BE2C (cell line): ENCODE data around the gene PGS1.

ENCODE experiments used
- DNase-seq: peaks from one replicate; pipeline ENCODE4 v3.0.0-alpha.2; 2020
- H3K27me3 ChIP-seq: fragments of 250-450 bp; sonication (Bioruptor Pico); 2 replicates; pipeline ENCODE4 v1.5.1; 2020; ENCODE audit warnings: mild to moderate bottlenecking
- H3K36me3 ChIP-seq: fragments of 250-450 bp; sonication (Bioruptor Pico); 2 replicates; pipeline ENCODE4 v1.5.1; 2020; ENCODE audit warnings: mild to moderate bottlenecking
- H3K4me1 ChIP-seq: fragments of 250-450 bp; sonication (Bioruptor Pico); 2 replicates; pipeline ENCODE4 v1.5.1; 2020
- H3K4me3 ChIP-seq: 2 replicates; pipeline ENCODE4 v1.5.1; 2011; ENCODE audit warnings: low read depth, low read length
- H3K9me3 ChIP-seq: fragments of 250-450 bp; sonication (Bioruptor Pico); 2 replicates; pipeline ENCODE4 v1.5.1; 2020
- TF ChIP-seq, protein P1 (sequence below): IDR thresholded peaks from 2 replicates; pipeline ENCODE4 v1.5.1; 2012; ENCODE audit warnings: mild to moderate bottlenecking, low read depth, low read length

The PGS1 gene

DNA sequence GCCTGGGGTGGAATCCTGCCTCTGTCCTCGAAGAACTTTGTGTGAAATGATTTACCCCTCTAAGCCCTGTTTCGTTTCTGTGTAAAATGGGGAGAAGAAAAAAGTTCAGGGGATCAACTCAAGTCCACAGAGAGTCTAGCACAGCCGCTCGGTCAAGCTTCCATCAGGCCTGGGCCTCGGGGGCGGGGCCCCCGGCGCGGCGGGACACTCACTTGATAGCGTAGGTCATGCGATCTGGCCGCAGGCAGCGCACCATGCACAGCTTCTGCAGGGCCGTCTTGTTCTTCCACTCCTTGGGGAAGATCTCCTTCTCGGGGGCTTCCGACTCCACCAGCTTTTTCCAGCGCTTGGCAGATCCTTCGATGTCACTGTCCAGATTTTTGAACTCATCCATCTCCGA, 65.9 kb downstream of the PGS1 start:
- Histone ChIP-seq H3K9me3 (no peaks in the 10 kb centered on the region), H3K4me3 (no peak overlapping the region), H3K27me3 (no peaks in the 10 kb centered on the region), H3K36me3 (no peaks in the 10 kb centered on the region), H3K4me1 (no peaks in the 10 kb centered on the region)
- DNase-seq = no peak
- TF ChIP-seq, protein P1, sequence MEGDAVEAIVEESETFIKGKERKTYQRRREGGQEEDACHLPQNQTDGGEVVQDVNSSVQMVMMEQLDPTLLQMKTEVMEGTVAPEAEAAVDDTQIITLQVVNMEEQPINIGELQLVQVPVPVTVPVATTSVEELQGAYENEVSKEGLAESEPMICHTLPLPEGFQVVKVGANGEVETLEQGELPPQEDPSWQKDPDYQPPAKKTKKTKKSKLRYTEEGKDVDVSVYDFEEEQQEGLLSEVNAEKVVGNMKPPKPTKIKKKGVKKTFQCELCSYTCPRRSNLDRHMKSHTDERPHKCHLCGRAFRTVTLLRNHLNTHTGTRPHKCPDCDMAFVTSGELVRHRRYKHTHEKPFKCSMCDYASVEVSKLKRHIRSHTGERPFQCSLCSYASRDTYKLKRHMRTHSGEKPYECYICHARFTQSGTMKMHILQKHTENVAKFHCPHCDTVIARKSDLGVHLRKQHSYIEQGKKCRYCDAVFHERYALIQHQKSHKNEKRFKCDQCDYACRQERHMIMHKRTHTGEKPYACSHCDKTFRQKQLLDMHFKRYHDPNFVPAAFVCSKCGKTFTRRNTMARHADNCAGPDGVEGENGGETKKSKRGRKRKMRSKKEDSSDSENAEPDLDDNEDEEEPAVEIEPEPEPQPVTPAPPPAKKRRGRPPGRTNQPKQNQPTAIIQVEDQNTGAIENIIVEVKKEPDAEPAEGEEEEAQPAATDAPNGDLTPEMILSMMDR = no peak

DNA sequence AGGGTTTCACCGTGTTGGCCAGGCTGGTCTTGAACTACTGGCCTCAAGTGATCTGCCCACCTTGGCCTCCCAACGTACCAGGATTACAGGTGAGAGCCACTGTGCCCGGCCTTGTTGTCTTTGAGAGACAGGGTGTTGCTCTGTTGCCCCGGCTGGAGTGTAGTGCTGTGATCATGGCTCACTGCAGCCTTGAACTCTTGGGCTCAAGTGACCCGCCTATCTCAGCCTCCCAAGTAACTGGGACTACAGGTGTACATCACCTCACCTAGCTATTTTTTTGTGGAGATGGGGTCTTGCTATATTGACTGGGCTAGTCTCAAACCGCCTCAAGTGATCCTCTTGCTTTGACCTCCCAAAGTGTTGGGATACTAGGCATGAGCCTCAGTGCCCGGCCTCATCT, 68.4 kb downstream of the PGS1 start:
- Histone ChIP-seq H3K27me3 (no peaks in the 10 kb centered on the region), H3K9me3 (no peaks in the 10 kb centered on the region), H3K4me1 (peaks cover 6% of the 10 kb centered on the region), H3K4me3 (no peak overlapping the region), H3K36me3 (no peaks in the 10 kb centered on the region)
- DNase-seq = no peak
- TF ChIP-seq, protein P1 = no peak

DNA sequence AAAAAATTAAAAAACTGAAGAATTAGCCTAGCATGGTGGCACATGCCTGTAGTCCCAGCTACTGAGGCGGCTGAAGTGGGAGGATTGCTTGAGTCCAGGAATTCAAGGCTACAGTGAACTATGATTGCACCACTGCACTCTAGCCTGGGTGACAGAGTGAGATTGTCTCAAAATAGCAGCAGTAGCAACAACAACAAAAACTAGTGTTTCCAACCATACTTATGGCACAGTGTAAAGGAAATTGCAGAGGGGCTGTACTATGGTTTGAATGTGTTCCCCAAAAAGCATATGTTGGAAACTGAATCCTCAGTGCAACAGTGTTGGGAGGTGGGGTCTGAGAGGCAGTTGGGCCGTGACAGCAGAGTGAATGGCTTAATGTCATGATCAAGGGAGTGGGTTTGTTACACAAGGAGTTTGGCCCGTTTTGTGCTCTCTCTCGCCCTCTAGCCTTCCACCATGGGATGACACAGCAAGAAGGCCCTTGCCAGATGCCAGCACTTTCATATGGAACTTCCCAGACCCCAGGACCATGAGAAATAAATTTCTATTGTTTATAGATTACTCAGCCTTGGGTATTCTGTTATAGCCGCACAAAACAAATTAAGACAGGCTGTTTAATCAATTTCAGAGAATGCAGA, 70.0 kb downstream of the PGS1 start:
- no peak overlapping the region for H3K4me3 ChIP-seq
- H3K9me3 ChIP-seq = no peaks in the 10 kb centered on the region
- DNase-seq = no peak

DNA sequence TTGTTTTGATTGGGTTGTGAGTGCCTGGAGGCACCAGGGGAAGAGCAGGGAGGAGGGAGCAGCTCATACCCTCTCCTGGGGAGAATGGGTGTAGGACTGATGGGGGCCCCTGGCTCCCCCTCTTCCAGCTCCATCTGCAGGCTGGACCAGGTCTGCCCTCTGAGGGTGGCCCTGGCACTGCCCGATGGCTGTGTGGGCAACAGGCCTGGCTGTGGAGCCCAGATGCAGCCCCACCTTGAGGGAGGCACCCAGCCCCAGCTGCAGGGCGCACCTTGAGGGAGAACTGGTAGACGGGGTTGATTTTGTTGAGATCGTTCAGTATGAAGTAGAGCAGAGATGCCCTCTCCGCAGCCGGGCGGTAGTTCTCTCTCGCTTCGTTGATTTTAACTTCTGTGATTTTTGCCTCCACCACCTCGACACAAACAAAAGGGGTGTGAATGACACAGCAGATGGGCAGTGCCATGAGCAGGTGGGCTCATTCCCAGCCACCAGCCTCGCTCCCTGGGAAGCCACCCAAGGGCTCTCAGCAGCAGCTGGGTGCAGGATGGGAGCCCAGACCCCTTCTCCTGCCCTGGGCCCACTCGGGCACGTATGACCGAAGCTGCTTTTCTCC, 71.6 kb downstream of the PGS1 start:
- no peak for DNase-seq
- peaks cover 6% of the 10 kb centered on the region for H3K4me1 ChIP-seq
- H3K4me3 ChIP-seq = no peak overlapping the region
- no peaks in the 10 kb centered on the region for H3K9me3 ChIP-seq
- H3K36me3 ChIP-seq = no peaks in the 10 kb centered on the region
- TF ChIP-seq, protein P1 = no peak
- no peaks in the 10 kb centered on the region for H3K27me3 ChIP-seq

More for the DNA sequence above, 70.0 kb downstream of the PGS1 start:
- Histone ChIP-seq H3K4me1 (peaks cover 6% of the 10 kb centered on the region), H3K27me3 (no peaks in the 10 kb centered on the region), H3K36me3 (no peaks in the 10 kb centered on the region)
- TF ChIP-seq, protein P1 = peak; percentile 46

DNA sequence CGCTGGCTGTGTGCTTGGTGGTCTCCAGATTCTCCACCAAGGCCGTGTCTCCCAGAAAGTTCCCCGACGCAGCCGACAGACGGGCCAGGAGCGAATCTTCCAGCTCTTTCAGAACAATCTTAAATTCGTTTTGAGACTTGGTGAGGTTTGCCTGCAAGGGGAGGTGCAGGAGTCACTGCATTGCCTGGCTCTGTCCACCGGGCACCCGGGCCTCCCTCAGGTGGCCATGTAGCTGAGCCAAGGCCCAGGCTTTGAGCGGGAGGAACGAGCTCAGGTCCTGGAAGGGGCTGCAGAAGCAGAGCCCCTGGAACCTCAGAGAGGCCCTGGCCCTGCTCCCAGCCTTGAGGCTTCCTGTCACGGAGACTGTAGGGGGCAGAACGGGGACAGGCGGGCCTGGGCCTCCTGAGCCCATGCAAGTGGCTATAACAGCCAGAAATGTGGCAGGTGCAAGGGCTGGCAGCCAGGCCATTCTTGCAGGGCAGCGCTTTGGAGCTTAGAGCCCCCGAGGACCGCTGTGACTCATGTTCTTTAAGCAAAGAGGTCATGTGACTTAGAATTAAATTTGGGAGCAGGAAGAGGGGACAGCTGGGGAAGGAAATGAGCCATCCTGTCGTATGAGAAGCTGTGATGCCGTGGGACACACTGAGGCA, 72.4 kb downstream of the PGS1 start:
- Histone ChIP-seq H3K9me3 (no peaks in the 10 kb centered on the region), H3K27me3 (no peaks in the 10 kb centered on the region), H3K4me1 (peaks cover 6% of the 10 kb centered on the region), H3K36me3 (no peaks in the 10 kb centered on the region), H3K4me3 (no peak overlapping the region)
- TF ChIP-seq, protein P1 = peak; percentile 11; the same call in 1 of the 2 replicates
- DNase-seq = peak; percentile 62

DNA sequence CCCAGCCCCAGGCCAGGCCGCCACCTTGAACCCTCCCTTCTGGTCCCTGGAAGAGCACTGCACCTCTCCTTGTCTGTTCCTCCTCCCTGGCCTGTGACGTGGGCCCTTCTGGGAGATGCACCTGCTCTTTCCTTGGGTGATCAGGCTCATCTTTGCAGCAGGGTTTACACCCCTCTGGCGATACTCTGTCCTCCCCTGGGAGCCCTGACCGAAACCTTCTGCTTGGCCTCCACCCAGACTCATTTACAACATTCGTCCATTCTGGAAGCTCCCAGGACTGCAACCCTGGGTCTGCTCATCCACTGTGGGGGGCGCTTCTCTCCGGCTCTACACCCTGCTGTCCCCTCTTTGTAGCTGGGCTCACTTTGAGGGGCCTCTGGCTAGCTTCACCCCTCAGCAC, 73.3 kb downstream of the PGS1 start:
- Histone ChIP-seq H3K36me3 (no peaks in the 10 kb centered on the region), H3K27me3 (no peaks in the 10 kb centered on the region), H3K4me3 (no peak overlapping the region), H3K9me3 (no peaks in the 10 kb centered on the region), H3K4me1 (peaks cover 6% of the 10 kb centered on the region)
- DNase-seq = no peak
- TF ChIP-seq, protein P1 = no peak
